LNCaP clone FGC (cell line): Measurements from ENCODE around the gene CALY.
"Not testable (repeated sequence)": the region's sequence is repeated elsewhere in the genome, so short reads cannot be mapped to it uniquely, and the experiment has no call there.

Source experiments
- DNase-seq: peaks from one replicate; pipeline ENCODE4 v3.0.0-alpha.2; 2011; ENCODE audit warnings: low read depth
- H3K4me3 ChIP-seq: 2 replicates; pipeline ENCODE4 v1.5.1; 2011; ENCODE audit warnings: mild to moderate bottlenecking, low read depth, low read length, control low read depth
- CTCF ChIP-seq: IDR thresholded peaks from 2 replicates; pipeline ENCODE4 v1.5.1; 2012; ENCODE audit warnings: mild to moderate bottlenecking; ENCODE audit not compliant: control insufficient read depth, insufficient read depth; ENCODE audit errors: extremely low read depth

The CALY gene

GRCh38 chr10:133327651-133328357 is 8.9 kb downstream of the CALY start:
- no peak overlapping the region for H3K4me3 ChIP-seq
- TF ChIP-seq CTCF: no peak
- DNase-seq: no peak

- no peak for TF ChIP-seq CTCF
- no peak overlapping the region for H3K4me3 ChIP-seq
- DNase-seq: no peak
Measured at GRCh38 chr10:133326745-133327650, 9.7 kb downstream of the CALY start.

- H3K4me3 ChIP-seq: no peak overlapping the region
- DNase-seq: no peak
- no peak for TF ChIP-seq CTCF
Measured at GRCh38 chr10:133326223-133326551, 10.5 kb downstream of the CALY start.

- H3K4me3 ChIP-seq: peak overlapping the region; percentile 23; the same call in 1 of the 2 replicates
- no peak for DNase-seq
- TF ChIP-seq CTCF: no peak
Measured at GRCh38 chr10:133325440-133326222, 11.1 kb downstream of the CALY start.

GRCh38 chr10:133324857-133325260 is 11.8 kb downstream of the CALY start:
- no peak for TF ChIP-seq CTCF
- DNase-seq: no peak
- H3K4me3 ChIP-seq: peak overlapping the region; percentile 23; the same call in 1 of the 2 replicates

- H3K4me3 ChIP-seq: no peak overlapping the region
- DNase-seq: no peak
Measured at GRCh38 chr10:133324198-133324792, 12.4 kb downstream of the CALY start.

GRCh38 chr10:133322064-133322709 is 14.5 kb downstream of the CALY start:
- H3K4me3 ChIP-seq, DNase-seq: not testable (repeated sequence)

More at GRCh38 chr10:133324198-133324792, 12.4 kb downstream of the CALY start:
- TF ChIP-seq CTCF: no peak

GRCh38 chr10:133320852-133321422 is 15.8 kb downstream of the CALY start:
- not testable (repeated sequence) for DNase-seq, H3K4me3 ChIP-seq
